ENCODE measurements around the gene AOPEP. TPM values are rescaled to one million over a fixed set of nuclear protein-coding genes. Genes with fewer than 3 reads are reported as not detected.
A peak's percentile ranks its signal among the peaks of the same experiment; 100 is the strongest.

The AOPEP gene
- total RNA-seq, 1 experiment from 2014 or later = 36.4 TPM

DNA sequence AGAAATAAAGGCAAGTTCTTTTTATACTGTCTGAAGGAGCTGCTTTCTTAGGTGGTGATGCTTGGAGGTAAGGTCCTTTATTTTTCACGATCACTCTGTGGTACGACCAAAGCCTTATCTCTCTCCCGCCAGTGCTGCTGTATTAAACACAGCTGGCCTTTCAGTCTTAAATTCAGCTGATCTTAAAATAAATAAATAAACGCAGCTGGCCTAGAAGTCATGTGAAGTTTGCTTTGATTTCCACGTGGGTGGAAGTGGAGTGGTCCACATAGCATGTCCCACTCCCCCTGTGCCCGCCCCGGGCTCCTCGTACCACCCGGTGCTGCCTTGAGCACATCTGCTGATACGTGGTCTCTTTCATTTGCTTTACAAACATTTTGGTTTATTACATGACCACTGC is 330.6 kb downstream of the AOPEP start:
- CTCF ChIA-PET = interaction anchor here (0.7 kb wide), 1 partner anchor 377 kb away, joined by 9 read pairs; no protein-coding TSS in a partner anchor
- Histone ChIP-seq H3K27me3 (ENCODE audit: control insufficient read depth, insufficient read depth, low read length) (no peaks in the 10 kb centered on the region), H3K27ac (ENCODE audit: low read length) (0 out of 2 replicates have a peak overlapping the region, but pooled peaks have one; percentile 7), H3K36me3 (ENCODE audit: control insufficient read depth, insufficient read depth, low read length) (no peaks in the 10 kb centered on the region; the same call in 1 of the 2 replicates), H3K4me1 (ENCODE audit: control insufficient read depth, insufficient read depth, low read length) (peaks cover 46% of the 10 kb centered on the region), H3K9me3 (ENCODE audit: control insufficient read depth, insufficient read depth, low read depth, low read length) (no peaks in the 10 kb centered on the region), H3K4me3 (ENCODE audit: low read depth in 2 of 2, low read length in 2 of 2) (no peak overlapping the region)
- BruUV-seq (replicated peaks) = no TSS peak
- no peak for DNase-seq (ENCODE audit: low read depth, low spot score)
- in situ Hi-C loops (cut with HindIII; ENCODE audit: low pct_unique_long_range_greater_than_20kb, low sequenced_read_pairs) = no loop called here
- ATAC-seq = no peak
- intact Hi-C loops (cut with micrococcal nuclease; ENCODE audit: unreplicated experiment) = no loop called here
- POLR2A ChIA-PET = no interaction called here
- no peak for TF ChIP-seq SIN3A (IDR thresholded peaks at IDR 0.05; ENCODE audit: borderline replicate concordance, insufficient read depth, low read depth, low read length)
- TF ChIP-seq, protein P1, sequence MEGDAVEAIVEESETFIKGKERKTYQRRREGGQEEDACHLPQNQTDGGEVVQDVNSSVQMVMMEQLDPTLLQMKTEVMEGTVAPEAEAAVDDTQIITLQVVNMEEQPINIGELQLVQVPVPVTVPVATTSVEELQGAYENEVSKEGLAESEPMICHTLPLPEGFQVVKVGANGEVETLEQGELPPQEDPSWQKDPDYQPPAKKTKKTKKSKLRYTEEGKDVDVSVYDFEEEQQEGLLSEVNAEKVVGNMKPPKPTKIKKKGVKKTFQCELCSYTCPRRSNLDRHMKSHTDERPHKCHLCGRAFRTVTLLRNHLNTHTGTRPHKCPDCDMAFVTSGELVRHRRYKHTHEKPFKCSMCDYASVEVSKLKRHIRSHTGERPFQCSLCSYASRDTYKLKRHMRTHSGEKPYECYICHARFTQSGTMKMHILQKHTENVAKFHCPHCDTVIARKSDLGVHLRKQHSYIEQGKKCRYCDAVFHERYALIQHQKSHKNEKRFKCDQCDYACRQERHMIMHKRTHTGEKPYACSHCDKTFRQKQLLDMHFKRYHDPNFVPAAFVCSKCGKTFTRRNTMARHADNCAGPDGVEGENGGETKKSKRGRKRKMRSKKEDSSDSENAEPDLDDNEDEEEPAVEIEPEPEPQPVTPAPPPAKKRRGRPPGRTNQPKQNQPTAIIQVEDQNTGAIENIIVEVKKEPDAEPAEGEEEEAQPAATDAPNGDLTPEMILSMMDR (IDR thresholded peaks at IDR 0.05) = no peak
- no peak for TF ChIP-seq POLR2AphosphoS5 (IDR thresholded peaks at IDR 0.05; ENCODE audit: low read depth, low read length)
- TF ChIP-seq TCF7L2 (IDR thresholded peaks at IDR 0.05; ENCODE audit: low read depth, low read length) = no peak
- no peak for TF ChIP-seq REST (IDR thresholded peaks at IDR 0.05; ENCODE audit: insufficient read depth in 1 of 2, low read depth in 2 of 2, low read length in 1 of 2)

GRCh38 chr9:95058121-95058785 is 331.8 kb downstream of the AOPEP start:
- H3K36me3 ChIP-seq (ENCODE audit: control insufficient read depth, insufficient read depth, low read length) = no peaks in the 10 kb centered on the region; the same call in 1 of the 2 replicates
- BruUV-seq (replicated peaks) = no TSS peak
- H3K4me1 ChIP-seq (ENCODE audit: control insufficient read depth, insufficient read depth, low read length) = peaks cover 46% of the 10 kb centered on the region
- ChIA-PET POLR2A (interaction anchor here (0.6 kb wide), 1 partner anchor 1071 kb away, joined by 4 read pairs; no protein-coding TSS in a partner anchor), CTCF (no interaction called here)
- in situ Hi-C loops (cut with HindIII; ENCODE audit: low pct_unique_long_range_greater_than_20kb, low sequenced_read_pairs) = no loop called here
- H3K9me3 ChIP-seq (ENCODE audit: control insufficient read depth, insufficient read depth, low read depth, low read length) = no peaks in the 10 kb centered on the region
- ATAC-seq (no peak), DNase-seq (ENCODE audit: low read depth, low spot score) (no peak)
- no peaks in the 10 kb centered on the region for H3K27me3 ChIP-seq (ENCODE audit: control insufficient read depth, insufficient read depth, low read length)
- intact Hi-C loops (cut with micrococcal nuclease; ENCODE audit: unreplicated experiment) = no loop called here
- no peak overlapping the region for H3K4me3 ChIP-seq (ENCODE audit: low read depth in 2 of 2, low read length in 2 of 2)
- H3K27ac ChIP-seq (ENCODE audit: low read length) = no peak overlapping the region
- TF ChIP-seq REST (IDR thresholded peaks at IDR 0.05; ENCODE audit: insufficient read depth in 1 of 2, low read depth in 2 of 2, low read length in 1 of 2) = no peak
- no peak for TF ChIP-seq SIN3A (IDR thresholded peaks at IDR 0.05; ENCODE audit: borderline replicate concordance, insufficient read depth, low read depth, low read length)
- no peak for TF ChIP-seq TCF7L2 (IDR thresholded peaks at IDR 0.05; ENCODE audit: low read depth, low read length)
- TF ChIP-seq, protein P1 (IDR thresholded peaks at IDR 0.05) = no peak
- no peak for TF ChIP-seq POLR2AphosphoS5 (IDR thresholded peaks at IDR 0.05; ENCODE audit: low read depth, low read length)

All from Panc1 (cell line).